ENCODE data around the gene SEMA4D. TPM values are rescaled to one million over a fixed set of nuclear protein-coding genes. Genes with fewer than 3 reads are reported as not detected.

The SEMA4D gene
- total and polyA plus RNA-seq, 12 donors: 2.3 to 51.0 (median 20.2) TPM

DNA sequence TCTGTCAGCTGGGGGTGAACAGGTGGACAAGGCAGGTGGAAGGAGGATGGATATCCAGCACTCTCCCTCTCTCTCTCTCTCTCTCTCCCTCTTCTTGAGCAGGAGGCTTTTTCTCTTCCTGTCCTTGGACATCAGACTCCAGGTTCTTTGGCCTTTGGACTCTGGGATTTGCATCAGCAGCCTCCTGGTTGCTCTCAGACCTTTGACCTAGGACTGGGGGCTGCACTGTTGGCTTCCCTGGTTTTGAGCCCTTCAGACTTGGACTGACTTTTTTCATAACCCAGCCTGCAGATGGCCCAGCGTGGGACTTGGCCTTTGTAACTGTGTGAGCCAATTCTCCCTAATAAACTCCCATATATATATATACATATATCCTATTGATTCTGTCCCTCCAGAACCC is 35.0 kb upstream of the SEMA4D start:
- Histone ChIP-seq H3K27me3 (no peaks in the 10 kb centered on the region), H3K36me3 (no peaks in the 10 kb centered on the region), H3K9me3 (peaks cover 0 to 5% (median 0%) of the 10 kb centered on the region in 11 donors), H3K4me1 (peaks cover 0 to 69% (median 0%) of the 10 kb centered on the region in 9 donors), H3K4me3 (no peak overlapping the region), H3K27ac (no peak overlapping the region)
- TF ChIP-seq, protein P1, sequence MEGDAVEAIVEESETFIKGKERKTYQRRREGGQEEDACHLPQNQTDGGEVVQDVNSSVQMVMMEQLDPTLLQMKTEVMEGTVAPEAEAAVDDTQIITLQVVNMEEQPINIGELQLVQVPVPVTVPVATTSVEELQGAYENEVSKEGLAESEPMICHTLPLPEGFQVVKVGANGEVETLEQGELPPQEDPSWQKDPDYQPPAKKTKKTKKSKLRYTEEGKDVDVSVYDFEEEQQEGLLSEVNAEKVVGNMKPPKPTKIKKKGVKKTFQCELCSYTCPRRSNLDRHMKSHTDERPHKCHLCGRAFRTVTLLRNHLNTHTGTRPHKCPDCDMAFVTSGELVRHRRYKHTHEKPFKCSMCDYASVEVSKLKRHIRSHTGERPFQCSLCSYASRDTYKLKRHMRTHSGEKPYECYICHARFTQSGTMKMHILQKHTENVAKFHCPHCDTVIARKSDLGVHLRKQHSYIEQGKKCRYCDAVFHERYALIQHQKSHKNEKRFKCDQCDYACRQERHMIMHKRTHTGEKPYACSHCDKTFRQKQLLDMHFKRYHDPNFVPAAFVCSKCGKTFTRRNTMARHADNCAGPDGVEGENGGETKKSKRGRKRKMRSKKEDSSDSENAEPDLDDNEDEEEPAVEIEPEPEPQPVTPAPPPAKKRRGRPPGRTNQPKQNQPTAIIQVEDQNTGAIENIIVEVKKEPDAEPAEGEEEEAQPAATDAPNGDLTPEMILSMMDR (IDR thresholded peaks at IDR 0.05): no peak
- intact Hi-C loops (cut with DNase I): no loop called here
- DNase-seq: no peak
- 85 to 88% methylated on average over 1 of the region's 1 CpG for WGBS, 2 donors
- ATAC-seq: no peak

DNA sequence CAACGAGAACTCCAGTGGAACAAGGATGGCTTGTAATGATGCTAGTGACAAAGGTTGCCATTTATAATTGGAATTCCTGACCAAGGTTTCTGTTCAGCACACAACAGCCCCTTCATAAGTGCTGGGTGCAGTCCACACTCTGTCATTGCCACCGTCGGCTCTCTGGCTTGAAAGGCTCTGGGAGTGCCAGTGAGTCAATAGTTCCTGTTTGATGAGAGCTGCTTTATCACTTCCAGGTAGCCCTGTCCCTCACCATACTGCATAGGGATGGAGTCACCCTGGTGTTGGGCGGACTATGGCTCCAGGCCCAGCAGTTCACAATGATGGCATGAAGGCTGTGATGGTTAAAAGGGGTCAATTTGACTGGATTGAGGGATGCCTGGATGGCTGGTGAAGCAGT is 34.6 kb upstream of the SEMA4D start:
- H3K4me1 ChIP-seq: peaks cover 0 to 69% (median 0%) of the 10 kb centered on the region in 9 donors
- DNase-seq (no peak), ATAC-seq (no peak)
- peaks cover 0 to 6% (median 0%) of the 10 kb centered on the region in 11 donors for H3K9me3 ChIP-seq
- WGBS, 2 donors: 40 to 76% methylated on average over 4 of the region's 4 CpGs
- H3K4me3 ChIP-seq: no peak overlapping the region
- H3K36me3 ChIP-seq: no peaks in the 10 kb centered on the region
- TF ChIP-seq, protein P1 (IDR thresholded peaks at IDR 0.05): no peak
- no peaks in the 10 kb centered on the region for H3K27me3 ChIP-seq
- intact Hi-C loops (cut with DNase I): no loop called here
- no peak overlapping the region for H3K27ac ChIP-seq

DNA sequence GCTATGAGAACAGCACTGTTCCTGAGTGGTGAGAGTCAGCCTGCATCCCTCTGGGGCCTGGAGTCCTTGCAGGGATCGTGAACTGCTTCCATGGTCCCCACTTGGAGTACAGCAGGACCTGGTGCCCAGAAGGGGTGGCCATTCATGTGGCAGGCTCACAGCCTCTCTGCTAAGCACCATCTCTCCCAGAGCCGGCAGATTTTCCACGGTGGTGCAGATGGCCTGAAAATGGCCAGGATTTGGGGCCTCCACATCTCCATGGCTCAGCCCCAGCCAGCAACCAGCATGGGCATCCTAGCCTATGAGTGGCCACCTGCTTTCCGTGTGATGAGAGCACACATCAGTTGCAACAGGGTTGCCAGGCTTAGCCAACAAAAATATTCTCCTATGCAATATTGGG is 33.9 kb upstream of the SEMA4D start:
- Histone ChIP-seq H3K27me3 (no peaks in the 10 kb centered on the region), H3K9me3 (peaks cover 0 to 6% (median 0%) of the 10 kb centered on the region in 11 donors), H3K4me1 (peaks cover 0 to 69% (median 0%) of the 10 kb centered on the region in 9 donors), H3K27ac (no peak overlapping the region), H3K4me3 (no peak overlapping the region), H3K36me3 (no peaks in the 10 kb centered on the region)
- intact Hi-C loops (cut with DNase I): no loop called here
- DNase-seq (no peak), ATAC-seq (no peak)
- 91 to 92% methylated on average over 4 of the region's 4 CpGs for WGBS, 2 donors
- TF ChIP-seq, protein P1 (IDR thresholded peaks at IDR 0.05): no peak

GRCh38 chr9:89530726-89531125 is 32.8 kb upstream of the SEMA4D start:
- H3K4me1 ChIP-seq: peaks cover 0 to 69% (median 0%) of the 10 kb centered on the region in 9 donors
- no peaks in the 10 kb centered on the region for H3K27me3 ChIP-seq
- peaks cover 0 to 6% (median 0%) of the 10 kb centered on the region in 11 donors for H3K9me3 ChIP-seq
- no peak for DNase-seq
- WGBS, 2 donors: 83 to 91% methylated on average over 6 of the region's 6 CpGs
- no peak overlapping the region for H3K4me3 ChIP-seq
- intact Hi-C loops (cut with DNase I): no loop called here
- H3K36me3 ChIP-seq: no peaks in the 10 kb centered on the region
- ATAC-seq: no peak
- TF ChIP-seq, protein P1 (IDR thresholded peaks at IDR 0.05): no peak
- no peak overlapping the region for H3K27ac ChIP-seq

Data from heart right ventricle (tissue), 16 donors.